ENCODE measurements around the gene ZBTB20. TPM values are rescaled to one million over a fixed set of nuclear protein-coding genes. Genes with fewer than 3 reads are reported as not detected.
"Not testable (repeated sequence)": the region's sequence is repeated elsewhere in the genome, so short reads cannot be mapped to it uniquely, and the experiment has no call there.

The ZBTB20 gene
- total RNA-seq, 1 donor from 2014 or later, result 21.4 TPM

DNA sequence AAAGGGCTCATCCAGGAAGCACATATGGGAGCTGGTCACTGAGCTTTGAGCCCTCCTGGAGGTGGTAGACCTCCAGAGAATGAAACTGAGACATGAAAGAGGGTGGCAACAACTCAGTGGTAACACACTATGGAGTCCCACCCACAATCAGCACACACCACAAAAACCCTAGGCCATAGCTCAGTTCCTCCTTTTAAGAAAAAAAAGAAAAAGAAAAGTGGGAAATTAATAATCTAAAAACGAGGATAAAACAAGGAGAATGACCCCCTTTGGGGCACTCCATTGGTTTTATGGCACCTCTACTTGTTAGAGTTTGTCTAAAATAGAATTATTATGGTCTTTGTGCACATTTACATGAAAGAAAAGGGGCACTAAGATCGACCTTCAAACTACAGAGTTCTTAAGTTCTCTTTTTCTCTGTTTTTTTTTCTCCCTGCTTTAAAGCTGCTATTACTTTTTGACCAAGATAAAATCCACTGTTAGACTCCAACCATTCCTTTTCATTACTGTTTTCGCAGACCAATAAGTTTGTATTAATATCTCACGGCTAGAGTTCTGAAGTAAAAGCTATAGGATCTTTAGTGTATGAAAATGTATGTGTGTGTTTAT is 40.2 kb upstream of the ZBTB20 start:
- Histone ChIP-seq H3K4me1 (ENCODE audit: insufficient read depth, low read length) (no peaks in the 10 kb centered on the region), H3K9ac (ENCODE audit: low read length) (no peak overlapping the region), H3K9me3 (ENCODE audit: insufficient read depth, low read depth, low read length) (no peaks in the 10 kb centered on the region), H3K27ac (ENCODE audit: low read depth, low read length) (no peak overlapping the region), H3K36me3 (ENCODE audit: insufficient read depth, low read length) (no peaks in the 10 kb centered on the region), H3K4me3 (ENCODE audit: insufficient read depth, low read depth, low read length) (no peak overlapping the region), H3K79me2 (ENCODE audit: insufficient read depth, low read length) (no peaks in the 10 kb centered on the region), H3K27me3 (ENCODE audit: insufficient read depth, low read length) (no peaks in the 10 kb centered on the region), H4K20me1 (ENCODE audit: insufficient read depth, low read length) (no peaks in the 10 kb centered on the region), H2AFZ (ENCODE audit: low read depth, low read length) (no peak overlapping the region), H3K4me2 (ENCODE audit: low read length) (no peak overlapping the region)
- DNase-seq (ENCODE audit: low read depth) (no peak), FAIRE-seq (no peak)
- no peak overlapping the region for H3K4me3 Mint-ChIP-seq (ENCODE audit: unreplicated experiment)
- H3K27ac Mint-ChIP-seq (ENCODE audit: unreplicated experiment), result no peak overlapping the region
- no peaks in the 10 kb centered on the region for H3K4me1 Mint-ChIP-seq (ENCODE audit: low read depth, unreplicated experiment)
- TF ChIP-seq, protein P1, sequence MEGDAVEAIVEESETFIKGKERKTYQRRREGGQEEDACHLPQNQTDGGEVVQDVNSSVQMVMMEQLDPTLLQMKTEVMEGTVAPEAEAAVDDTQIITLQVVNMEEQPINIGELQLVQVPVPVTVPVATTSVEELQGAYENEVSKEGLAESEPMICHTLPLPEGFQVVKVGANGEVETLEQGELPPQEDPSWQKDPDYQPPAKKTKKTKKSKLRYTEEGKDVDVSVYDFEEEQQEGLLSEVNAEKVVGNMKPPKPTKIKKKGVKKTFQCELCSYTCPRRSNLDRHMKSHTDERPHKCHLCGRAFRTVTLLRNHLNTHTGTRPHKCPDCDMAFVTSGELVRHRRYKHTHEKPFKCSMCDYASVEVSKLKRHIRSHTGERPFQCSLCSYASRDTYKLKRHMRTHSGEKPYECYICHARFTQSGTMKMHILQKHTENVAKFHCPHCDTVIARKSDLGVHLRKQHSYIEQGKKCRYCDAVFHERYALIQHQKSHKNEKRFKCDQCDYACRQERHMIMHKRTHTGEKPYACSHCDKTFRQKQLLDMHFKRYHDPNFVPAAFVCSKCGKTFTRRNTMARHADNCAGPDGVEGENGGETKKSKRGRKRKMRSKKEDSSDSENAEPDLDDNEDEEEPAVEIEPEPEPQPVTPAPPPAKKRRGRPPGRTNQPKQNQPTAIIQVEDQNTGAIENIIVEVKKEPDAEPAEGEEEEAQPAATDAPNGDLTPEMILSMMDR (IDR thresholded peaks at IDR 0.05; ENCODE audit: insufficient read depth, low read depth, low read length), result no peak
- TF ChIP-seq EZH2 (IDR thresholded peaks at IDR 0.05; ENCODE audit: insufficient read depth, low read length), result no peak
- H3K9me3 Mint-ChIP-seq (ENCODE audit: unreplicated experiment), result no peaks in the 10 kb centered on the region
- H3K36me3 Mint-ChIP-seq (ENCODE audit: low read depth, unreplicated experiment), result no peaks in the 10 kb centered on the region
- no peaks in the 10 kb centered on the region for H3K27me3 Mint-ChIP-seq (ENCODE audit: low read depth, unreplicated experiment)

DNA sequence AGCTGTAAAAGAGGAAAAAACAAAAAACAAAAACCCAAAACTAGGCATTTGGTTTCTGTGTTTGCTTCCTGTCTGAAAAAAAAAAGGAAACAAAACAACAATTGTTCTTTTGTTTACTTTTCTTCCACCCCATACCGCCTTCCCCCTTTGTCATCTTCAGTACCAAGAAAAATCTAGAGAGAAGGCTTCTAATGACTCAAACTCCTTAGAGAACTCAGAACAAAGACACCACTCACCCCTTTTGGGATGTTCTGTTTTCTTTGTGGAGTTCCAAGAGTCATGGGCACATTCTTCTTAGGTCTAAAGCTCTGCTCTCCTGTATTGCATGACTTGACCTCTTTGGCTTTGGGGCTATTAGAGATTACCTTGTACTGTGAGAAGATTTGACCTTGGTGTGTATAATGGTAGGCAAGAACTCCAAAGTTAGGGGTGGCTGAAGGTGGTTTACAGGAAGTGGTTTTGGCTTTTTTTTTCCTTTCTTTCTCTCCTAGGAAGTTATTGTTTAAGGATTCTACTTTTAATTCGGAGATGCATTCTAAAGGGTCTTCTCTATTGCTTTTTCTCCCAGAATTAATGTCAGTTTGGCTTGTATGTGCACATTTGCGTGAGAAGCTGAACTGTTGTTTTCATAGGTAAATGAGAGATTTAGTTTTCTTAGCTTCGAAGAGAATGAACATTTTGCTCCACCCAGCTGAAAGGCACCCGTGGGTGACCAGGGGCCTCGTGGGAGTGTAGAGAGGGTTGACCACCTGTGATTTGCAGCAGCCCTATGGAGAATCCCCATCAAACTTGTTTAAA is 39.5 kb upstream of the ZBTB20 start:
- Mint-ChIP-seq H3K4me1 (ENCODE audit: low read depth, unreplicated experiment) (no peaks in the 10 kb centered on the region), H3K27ac (ENCODE audit: unreplicated experiment) (no peak overlapping the region), H3K9me3 (ENCODE audit: unreplicated experiment) (peaks cover under 1% of the 10 kb centered on the region), H3K27me3 (ENCODE audit: low read depth, unreplicated experiment) (no peaks in the 10 kb centered on the region), H3K4me3 (ENCODE audit: unreplicated experiment) (no peak overlapping the region), H3K36me3 (ENCODE audit: low read depth, unreplicated experiment) (no peaks in the 10 kb centered on the region)
- FAIRE-seq, result no peak
- no peaks in the 10 kb centered on the region for H3K27me3 ChIP-seq (ENCODE audit: insufficient read depth, low read length)
- no peaks in the 10 kb centered on the region for H3K36me3 ChIP-seq (ENCODE audit: insufficient read depth, low read length)
- no peak for DNase-seq (ENCODE audit: low read depth)
- no peaks in the 10 kb centered on the region for H3K9me3 ChIP-seq (ENCODE audit: insufficient read depth, low read depth, low read length)
- no peak overlapping the region for H3K4me3 ChIP-seq (ENCODE audit: insufficient read depth, low read depth, low read length)
- H3K79me2 ChIP-seq (ENCODE audit: insufficient read depth, low read length), result no peaks in the 10 kb centered on the region
- no peak overlapping the region for H2AFZ ChIP-seq (ENCODE audit: low read depth, low read length)
- no peak overlapping the region for H3K9ac ChIP-seq (ENCODE audit: low read length)
- no peak overlapping the region for H3K27ac ChIP-seq (ENCODE audit: low read depth, low read length)
- no peaks in the 10 kb centered on the region for H3K4me1 ChIP-seq (ENCODE audit: insufficient read depth, low read length)
- H3K4me2 ChIP-seq (ENCODE audit: low read length), result no peak overlapping the region
- no peaks in the 10 kb centered on the region for H4K20me1 ChIP-seq (ENCODE audit: insufficient read depth, low read length)
- TF ChIP-seq, protein P1 (IDR thresholded peaks at IDR 0.05; ENCODE audit: insufficient read depth, low read depth, low read length), result no peak
- no peak for TF ChIP-seq EZH2 (IDR thresholded peaks at IDR 0.05; ENCODE audit: insufficient read depth, low read length)

DNA sequence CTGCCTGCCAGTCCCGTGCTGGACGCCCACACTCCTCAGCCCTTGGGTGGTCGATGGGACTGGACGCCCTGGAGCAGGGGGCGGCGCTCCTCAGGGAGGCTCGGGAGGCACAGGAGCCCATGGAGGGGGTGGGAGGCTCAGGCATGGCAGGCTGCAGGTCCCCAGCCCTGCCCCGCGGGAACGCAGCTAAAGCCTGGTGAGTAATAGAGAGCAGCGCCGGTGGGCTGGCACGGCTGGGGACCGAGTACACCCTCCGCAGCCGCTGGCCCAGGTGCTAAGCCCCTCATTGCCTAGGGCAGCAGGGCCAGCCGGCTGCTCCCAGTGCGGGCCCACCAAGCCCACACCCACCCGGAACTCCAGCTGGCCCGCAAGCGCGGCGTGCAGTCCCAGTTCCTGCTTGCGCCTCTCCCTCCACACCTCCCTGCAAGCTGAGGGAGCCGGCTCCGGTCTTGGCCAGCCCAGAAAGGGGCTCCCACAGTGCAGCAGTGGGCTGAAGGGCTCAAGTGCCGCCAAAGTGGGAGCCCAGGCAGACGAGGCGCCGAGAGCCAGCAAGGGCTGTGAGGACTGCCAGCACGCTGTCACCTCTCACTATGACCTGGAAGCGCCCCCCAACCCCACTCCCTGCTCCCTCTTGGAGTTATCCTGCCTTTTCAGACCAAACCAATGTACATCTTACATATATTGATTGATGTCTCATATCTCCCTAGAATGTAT is 37.9 kb upstream of the ZBTB20 start:
- DNase-seq (ENCODE audit: low read depth); H3K4me1 ChIP-seq (ENCODE audit: insufficient read depth, low read length); FAIRE-seq; H3K4me3 ChIP-seq (ENCODE audit: insufficient read depth, low read depth, low read length); H3K9me3 ChIP-seq (ENCODE audit: insufficient read depth, low read depth, low read length); H3K9ac ChIP-seq (ENCODE audit: low read length); H3K4me2 ChIP-seq (ENCODE audit: low read length); H3K27me3 ChIP-seq (ENCODE audit: insufficient read depth, low read length); H3K27me3 Mint-ChIP-seq (ENCODE audit: low read depth, unreplicated experiment); H3K27ac ChIP-seq (ENCODE audit: low read depth, low read length); H2AFZ ChIP-seq (ENCODE audit: low read depth, low read length); H3K9me3 Mint-ChIP-seq (ENCODE audit: unreplicated experiment); H4K20me1 ChIP-seq (ENCODE audit: insufficient read depth, low read length); H3K4me3 Mint-ChIP-seq (ENCODE audit: unreplicated experiment); H3K27ac Mint-ChIP-seq (ENCODE audit: unreplicated experiment); H3K79me2 ChIP-seq (ENCODE audit: insufficient read depth, low read length); H3K36me3 ChIP-seq (ENCODE audit: insufficient read depth, low read length); H3K36me3 Mint-ChIP-seq (ENCODE audit: low read depth, unreplicated experiment); H3K4me1 Mint-ChIP-seq (ENCODE audit: low read depth, unreplicated experiment): not testable (repeated sequence)

DNA sequence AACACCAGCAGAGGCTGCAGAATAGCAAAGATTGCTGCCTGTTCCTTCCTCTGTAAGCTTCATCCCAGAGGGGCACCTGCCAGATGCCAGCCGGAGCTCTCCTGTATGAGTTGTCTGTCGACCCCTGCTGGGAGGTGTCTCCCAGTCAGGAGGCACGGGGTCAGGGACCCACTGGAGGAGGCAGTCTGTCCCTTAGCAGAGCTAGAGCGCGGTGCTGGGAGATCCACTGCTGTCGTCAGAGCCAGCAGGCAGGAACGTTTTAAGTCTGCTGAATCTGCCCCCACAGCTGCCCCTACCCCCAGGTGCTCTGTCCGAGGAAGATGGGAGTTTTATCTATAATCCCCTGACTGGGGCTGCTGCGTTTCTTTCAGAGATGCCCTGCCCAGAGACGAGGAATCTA is 31.8 kb upstream of the ZBTB20 start:
- H3K4me1 Mint-ChIP-seq (ENCODE audit: low read depth, unreplicated experiment); H3K4me1 ChIP-seq (ENCODE audit: insufficient read depth, low read length); H3K27ac Mint-ChIP-seq (ENCODE audit: unreplicated experiment); DNase-seq (ENCODE audit: low read depth); H3K79me2 ChIP-seq (ENCODE audit: insufficient read depth, low read length); H3K36me3 ChIP-seq (ENCODE audit: insufficient read depth, low read length); H4K20me1 ChIP-seq (ENCODE audit: insufficient read depth, low read length); H3K27me3 Mint-ChIP-seq (ENCODE audit: low read depth, unreplicated experiment); H3K9ac ChIP-seq (ENCODE audit: low read length); H3K4me3 Mint-ChIP-seq (ENCODE audit: unreplicated experiment); H2AFZ ChIP-seq (ENCODE audit: low read depth, low read length); H3K9me3 ChIP-seq (ENCODE audit: insufficient read depth, low read depth, low read length); H3K4me2 ChIP-seq (ENCODE audit: low read length); H3K27ac ChIP-seq (ENCODE audit: low read depth, low read length); H3K4me3 ChIP-seq (ENCODE audit: insufficient read depth, low read depth, low read length); H3K36me3 Mint-ChIP-seq (ENCODE audit: low read depth, unreplicated experiment); FAIRE-seq; H3K9me3 Mint-ChIP-seq (ENCODE audit: unreplicated experiment); H3K27me3 ChIP-seq (ENCODE audit: insufficient read depth, low read length): not testable (repeated sequence)
